ENCODE results near the gene BMP8B.
A peak's percentile ranks its signal among the peaks of the same experiment; 100 is the strongest.
"Not testable (repeated sequence)": the region's sequence is repeated elsewhere in the genome, so short reads cannot be mapped to it uniquely, and the experiment has no call there.

BMP8B gene

DNA sequence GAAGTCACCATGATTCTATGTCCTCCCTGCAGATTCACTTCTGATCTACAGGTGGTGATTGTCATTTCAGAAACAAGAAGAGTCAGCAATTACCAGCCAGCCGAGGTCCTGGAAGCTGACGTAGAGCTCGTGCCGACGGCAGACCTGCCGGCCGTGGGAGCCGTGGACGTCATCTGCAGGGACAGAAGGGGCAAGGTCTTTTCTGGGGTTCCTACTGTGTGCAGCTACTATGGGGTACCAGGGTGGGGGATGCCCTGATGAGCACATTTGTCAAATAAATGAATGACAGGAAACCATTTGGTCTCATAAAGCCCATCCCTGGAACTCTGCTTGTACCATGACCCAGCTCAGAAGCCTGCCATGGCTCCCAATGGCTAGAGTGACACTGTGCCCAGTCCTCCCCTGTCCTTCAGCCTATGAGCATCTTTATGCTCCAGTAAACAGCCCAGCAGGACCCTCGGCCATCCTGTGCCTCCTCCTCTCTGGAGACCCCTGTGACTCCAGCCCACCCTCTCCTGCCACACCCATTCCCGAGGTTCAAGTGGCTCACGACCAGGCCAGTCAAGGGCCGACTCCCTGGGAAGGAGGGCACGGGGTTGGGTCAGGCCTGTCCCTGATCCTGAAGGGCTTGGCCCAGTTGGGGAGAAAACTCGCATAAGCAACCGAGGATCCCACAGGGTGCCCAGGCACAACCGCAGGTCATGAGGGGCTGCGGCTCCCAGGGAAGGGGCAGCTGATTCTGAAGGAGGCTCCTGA is 24.9 kb downstream of the BMP8B start:
- H3K4me1 ChIP-seq (ENCODE audit: control insufficient read depth, insufficient read depth, low read length); CTCF ChIA-PET: not testable (repeated sequence)

DNA sequence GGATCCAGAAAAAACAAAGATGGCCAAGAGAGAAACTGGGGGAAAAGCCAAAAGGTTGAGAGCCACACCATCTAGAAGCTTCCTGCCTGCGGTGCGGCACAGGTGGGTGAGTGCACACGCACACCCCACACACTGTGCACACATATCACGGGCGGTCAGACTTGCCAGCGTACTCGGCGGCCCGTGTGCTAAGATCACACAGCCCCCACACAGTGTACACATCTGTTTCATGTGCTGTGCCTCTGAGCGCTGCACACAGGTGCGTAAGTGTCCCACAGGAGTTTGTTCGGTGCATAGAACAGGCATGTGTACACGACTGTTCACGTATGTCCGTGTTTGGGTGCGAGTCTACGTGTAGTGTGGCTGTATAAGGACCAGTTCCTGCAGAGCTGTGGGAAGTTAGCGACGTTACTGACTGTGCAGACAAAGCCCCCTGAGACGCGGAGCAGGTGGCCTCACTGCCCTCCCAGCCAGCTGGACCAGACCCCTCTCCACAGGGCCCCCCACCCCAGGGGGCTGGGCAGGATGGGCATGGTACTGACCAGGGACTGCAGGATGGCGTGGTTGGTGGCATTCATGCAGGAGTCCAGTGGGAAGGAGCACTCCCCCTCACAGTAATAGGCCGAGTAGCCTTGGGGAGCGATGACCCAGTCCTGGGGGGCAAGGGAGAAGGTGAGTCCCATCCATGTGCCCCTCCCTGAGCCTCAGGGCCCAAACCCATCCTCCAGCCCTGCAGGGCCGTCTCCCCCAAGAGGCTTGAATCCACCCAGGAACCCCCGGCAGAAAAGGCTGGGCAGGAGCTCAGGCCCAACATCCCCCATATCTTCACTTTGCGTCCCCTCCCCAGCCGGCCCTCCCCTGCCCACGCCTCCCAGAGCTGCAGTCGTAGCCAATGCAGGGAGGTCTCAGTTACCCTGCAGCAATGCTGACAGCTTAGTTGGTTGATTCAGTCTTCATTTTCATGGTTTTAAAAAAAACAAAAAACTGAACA is 25.8 kb downstream of the BMP8B start:
- Histone ChIP-seq H3K36me3 (ENCODE audit: control insufficient read depth in 2 of 2, insufficient read depth in 1 of 2, low read length in 2 of 2) (peaks cover 0 to 35% of the 10 kb centered on the region in 2 experiments; a peak in 1 of 3 replicates), H3K27ac (ENCODE audit: extremely low read depth, low read depth, low read length) (no peak overlapping the region), H3K9me3 (ENCODE audit: control insufficient read depth, insufficient read depth, low read depth, low read length) (no peaks in the 10 kb centered on the region), H3K4me1 (ENCODE audit: control insufficient read depth, insufficient read depth, low read length) (no peaks in the 10 kb centered on the region), H3K4me3 (ENCODE audit: low read depth, low read length) (no peak overlapping the region)
- ChIA-PET CTCF (no interaction called here), POLR2A (no interaction called here)
- TF ChIP-seq, protein P1, sequence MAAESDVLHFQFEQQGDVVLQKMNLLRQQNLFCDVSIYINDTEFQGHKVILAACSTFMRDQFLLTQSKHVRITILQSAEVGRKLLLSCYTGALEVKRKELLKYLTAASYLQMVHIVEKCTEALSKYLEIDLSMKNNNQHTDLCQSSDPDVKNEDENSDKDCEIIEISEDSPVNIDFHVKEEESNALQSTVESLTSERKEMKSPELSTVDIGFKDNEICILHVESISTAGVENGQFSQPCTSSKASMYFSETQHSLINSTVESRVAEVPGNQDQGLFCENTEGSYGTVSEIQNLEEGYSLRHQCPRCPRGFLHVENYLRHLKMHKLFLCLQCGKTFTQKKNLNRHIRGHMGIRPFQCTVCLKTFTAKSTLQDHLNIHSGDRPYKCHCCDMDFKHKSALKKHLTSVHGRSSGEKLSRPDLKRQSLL (tag by site-specific recombination; IDR thresholded peaks at IDR 0.05): no peak
- TF ChIP-seq GLIS2 (tag by site-specific recombination; IDR thresholded peaks at IDR 0.05): 0 out of 2 replicates have a peak, but pooled peaks have one; percentile 12

More for the DNA sequence above, 24.9 kb downstream of the BMP8B start:
- H3K9me3 ChIP-seq (ENCODE audit: control insufficient read depth, insufficient read depth, low read depth, low read length); H3K27ac ChIP-seq (ENCODE audit: extremely low read depth, low read depth, low read length); POLR2A ChIA-PET; H3K4me3 ChIP-seq (ENCODE audit: low read depth, low read length): not testable (repeated sequence)
- 0 out of 2 replicates have a peak, but pooled peaks have one; percentile 23 for TF ChIP-seq SCRT2 (tag by site-specific recombination; IDR thresholded peaks at IDR 0.05)
- peaks cover 0 to 27% of the 10 kb centered on the region in 2 experiments; a peak in 1 of 3 replicates for H3K36me3 ChIP-seq (ENCODE audit: control insufficient read depth in 2 of 2, insufficient read depth in 1 of 2, low read length in 2 of 2)

DNA sequence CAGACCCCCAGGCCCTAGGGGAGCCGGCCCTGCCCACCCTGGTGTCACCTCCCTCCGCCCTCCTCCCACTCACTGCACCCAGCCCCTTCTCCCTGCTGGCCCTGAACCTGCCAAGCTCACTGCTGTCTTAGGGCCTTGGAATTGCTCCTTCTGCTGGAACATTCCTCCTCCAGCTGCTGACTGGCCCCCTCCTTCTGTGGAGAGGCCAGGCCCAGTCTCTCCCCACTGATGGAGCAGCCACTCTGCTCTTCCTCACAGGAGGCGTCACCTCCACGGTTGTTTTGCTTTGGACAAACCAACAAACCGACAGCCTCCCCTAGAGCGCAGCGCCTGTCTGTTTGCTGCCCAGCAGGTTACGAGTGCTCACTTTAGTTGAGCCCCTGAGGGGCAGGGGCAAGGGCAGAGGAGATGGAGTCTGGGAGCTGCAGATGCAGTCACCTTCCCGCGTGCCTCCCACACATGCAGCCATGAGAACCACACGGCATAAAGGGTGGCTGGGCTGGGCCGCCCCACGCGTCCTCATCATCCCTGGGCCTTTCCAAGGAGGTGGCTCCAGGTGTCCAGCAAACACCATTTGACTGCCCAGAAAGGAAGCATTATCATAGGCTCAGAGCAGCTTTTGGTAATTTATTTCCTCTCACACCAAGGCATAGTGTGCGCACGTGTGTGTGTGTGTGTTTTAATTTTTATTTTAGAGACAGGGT is 27.0 kb downstream of the BMP8B start:
- CTCF ChIA-PET: no interaction called here
- POLR2A ChIA-PET: interaction anchor here (0.7 kb wide), 1 partner anchor 23 kb away, joined by 3 read pairs; the partner anchor contains the start of gene PPIE
- Histone ChIP-seq H3K4me3 (ENCODE audit: low read depth, low read length) (no peak overlapping the region), H3K4me1 (ENCODE audit: control insufficient read depth, insufficient read depth, low read length) (no peaks in the 10 kb centered on the region), H3K36me3 (ENCODE audit: control insufficient read depth in 2 of 2, insufficient read depth in 1 of 2, low read length in 2 of 2) (peaks cover 0 to 47% of the 10 kb centered on the region in 2 experiments; a peak in 1 of 3 replicates), H3K9me3 (ENCODE audit: control insufficient read depth, insufficient read depth, low read depth, low read length) (no peaks in the 10 kb centered on the region), H3K27ac (ENCODE audit: extremely low read depth, low read depth, low read length) (no peak overlapping the region)
- TF ChIP-seq ZNF341 (tag by site-specific recombination; IDR thresholded peaks at IDR 0.05; ENCODE audit: low read depth) (peak; percentile 61), ZNF248 (tag by site-specific recombination; IDR thresholded peaks at IDR 0.05) (no peak), ZIC2 (tag by site-specific recombination; IDR thresholded peaks at IDR 0.05) (peak; percentile 38; the same call in 1 of the 2 replicates), ZFHX2 (tag by site-specific recombination; conservative IDR thresholded peaks at IDR 0.05) (0 out of 2 replicates have a peak, but pooled peaks have one; percentile 26)

DNA sequence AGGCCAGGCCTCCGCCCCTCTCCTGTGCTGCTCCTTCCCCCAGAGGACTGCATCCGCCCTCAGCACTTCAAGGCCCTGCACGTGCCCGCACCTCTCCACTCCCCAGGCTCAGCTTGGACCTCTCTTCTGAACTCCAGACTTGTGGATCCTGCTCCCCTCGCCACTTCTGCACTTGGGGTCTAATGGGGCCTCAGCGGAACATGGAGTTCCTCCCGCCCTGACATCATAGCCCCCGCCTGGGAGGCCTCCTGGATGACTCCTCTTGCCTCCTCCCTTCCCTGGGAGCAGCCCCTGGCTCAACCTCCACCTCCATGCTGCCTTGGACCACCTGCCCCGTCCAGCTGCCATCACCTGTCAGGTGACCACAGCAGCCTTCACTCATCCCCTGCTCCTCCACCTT is 27.6 kb downstream of the BMP8B start:
- no peaks in the 10 kb centered on the region for H3K9me3 ChIP-seq (ENCODE audit: control insufficient read depth, insufficient read depth, low read depth, low read length)
- ChIA-PET POLR2A (no interaction called here), CTCF (no interaction called here)
- H3K27ac ChIP-seq (ENCODE audit: extremely low read depth, low read depth, low read length): no peak overlapping the region
- peaks cover 0 to 53% of the 10 kb centered on the region in 2 experiments; a peak in 1 of 3 replicates for H3K36me3 ChIP-seq (ENCODE audit: control insufficient read depth in 2 of 2, insufficient read depth in 1 of 2, low read length in 2 of 2)
- H3K4me3 ChIP-seq (ENCODE audit: low read depth, low read length): no peak overlapping the region
- H3K4me1 ChIP-seq (ENCODE audit: control insufficient read depth, insufficient read depth, low read length): no peaks in the 10 kb centered on the region
- TF ChIP-seq PRDM1 (tag by site-specific recombination; IDR thresholded peaks at IDR 0.05) (no peak), FEZF1 (tag by site-specific recombination; IDR thresholded peaks at IDR 0.05) (no peak), GLI2 (tag by site-specific recombination; IDR thresholded peaks at IDR 0.05; ENCODE audit: borderline replicate concordance, low read depth) (no peak), ZNF266 (tag by site-specific recombination; IDR thresholded peaks at IDR 0.05; ENCODE audit: low read depth) (no peak), ZNF324 (tag by site-specific recombination; IDR thresholded peaks at IDR 0.05) (no peak), ZFP3 (tag by site-specific recombination; IDR thresholded peaks at IDR 0.05; ENCODE audit: low read depth) (no peak), ZNF830 (tag by site-specific recombination; IDR thresholded peaks at IDR 0.05; ENCODE audit: low read depth) (no peak)
- TF ChIP-seq, protein P2, sequence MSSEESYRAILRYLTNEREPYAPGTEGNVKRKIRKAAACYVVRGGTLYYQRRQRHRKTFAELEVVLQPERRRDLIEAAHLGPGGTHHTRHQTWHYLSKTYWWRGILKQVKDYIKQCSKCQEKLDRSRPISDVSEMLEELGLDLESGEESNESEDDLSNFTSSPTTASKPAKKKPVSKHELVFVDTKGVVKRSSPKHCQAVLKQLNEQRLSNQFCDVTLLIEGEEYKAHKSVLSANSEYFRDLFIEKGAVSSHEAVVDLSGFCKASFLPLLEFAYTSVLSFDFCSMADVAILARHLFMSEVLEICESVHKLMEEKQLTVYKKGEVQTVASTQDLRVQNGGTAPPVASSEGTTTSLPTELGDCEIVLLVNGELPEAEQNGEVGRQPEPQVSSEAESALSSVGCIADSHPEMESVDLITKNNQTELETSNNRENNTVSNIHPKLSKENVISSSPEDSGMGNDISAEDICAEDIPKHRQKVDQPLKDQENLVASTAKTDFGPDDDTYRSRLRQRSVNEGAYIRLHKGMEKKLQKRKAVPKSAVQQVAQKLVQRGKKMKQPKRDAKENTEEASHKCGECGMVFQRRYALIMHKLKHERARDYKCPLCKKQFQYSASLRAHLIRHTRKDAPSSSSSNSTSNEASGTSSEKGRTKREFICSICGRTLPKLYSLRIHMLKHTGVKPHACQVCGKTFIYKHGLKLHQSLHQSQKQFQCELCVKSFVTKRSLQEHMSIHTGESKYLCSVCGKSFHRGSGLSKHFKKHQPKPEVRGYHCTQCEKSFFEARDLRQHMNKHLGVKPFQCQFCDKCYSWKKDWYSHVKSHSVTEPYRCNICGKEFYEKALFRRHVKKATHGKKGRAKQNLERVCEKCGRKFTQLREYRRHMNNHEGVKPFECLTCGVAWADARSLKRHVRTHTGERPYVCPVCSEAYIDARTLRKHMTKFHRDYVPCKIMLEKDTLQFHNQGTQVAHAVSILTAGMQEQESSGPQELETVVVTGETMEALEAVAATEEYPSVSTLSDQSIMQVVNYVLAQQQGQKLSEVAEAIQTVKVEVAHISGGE (tag by site-specific recombination; conservative IDR thresholded peaks at IDR 0.05; ENCODE audit: low read depth): no peak
- TF ChIP-seq, protein P3, sequence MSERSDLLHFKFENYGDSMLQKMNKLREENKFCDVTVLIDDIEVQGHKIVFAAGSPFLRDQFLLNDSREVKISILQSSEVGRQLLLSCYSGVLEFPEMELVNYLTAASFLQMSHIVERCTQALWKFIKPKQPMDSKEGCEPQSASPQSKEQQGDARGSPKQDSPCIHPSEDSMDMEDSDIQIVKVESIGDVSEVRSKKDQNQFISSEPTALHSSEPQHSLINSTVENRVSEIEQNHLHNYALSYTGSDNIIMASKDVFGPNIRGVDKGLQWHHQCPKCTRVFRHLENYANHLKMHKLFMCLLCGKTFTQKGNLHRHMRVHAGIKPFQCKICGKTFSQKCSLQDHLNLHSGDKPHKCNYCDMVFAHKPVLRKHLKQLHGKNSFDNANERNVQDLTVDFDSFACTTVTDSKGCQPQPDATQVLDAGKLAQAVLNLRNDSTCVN (tag by site-specific recombination; optimal IDR thresholded peaks at IDR 0.05): no peak
- TF ChIP-seq, protein P4, sequence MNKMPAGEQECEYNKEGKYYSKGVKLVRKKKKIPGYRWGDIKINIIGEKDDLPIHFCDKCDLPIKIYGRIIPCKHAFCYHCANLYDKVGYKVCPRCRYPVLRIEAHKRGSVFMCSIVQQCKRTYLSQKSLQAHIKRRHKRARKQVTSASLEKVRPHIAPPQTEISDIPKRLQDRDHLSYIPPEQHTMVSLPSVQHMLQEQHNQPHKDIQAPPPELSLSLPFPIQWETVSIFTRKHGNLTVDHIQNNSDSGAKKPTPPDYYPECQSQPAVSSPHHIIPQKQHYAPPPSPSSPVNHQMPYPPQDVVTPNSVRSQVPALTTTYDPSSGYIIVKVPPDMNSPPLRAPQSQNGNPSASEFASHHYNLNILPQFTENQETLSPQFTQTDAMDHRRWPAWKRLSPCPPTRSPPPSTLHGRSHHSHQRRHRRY (tag by site-specific recombination; IDR thresholded peaks at IDR 0.05): no peak
